A549 treated with GW870086 at 1 μM for 4 hours (cell line): ENCODE results near the gene THBS3. TPM values are rescaled to one million over a fixed set of nuclear protein-coding genes. Genes with fewer than 3 reads are reported as not detected.

Experiments used
- total RNA-seq: library from RNA; stranded (reverse); fragments of 200-300 nt; extraction: Qiagen RNA extraction; gene quantifications from 5 replicates; pipeline ENCODE4 v1.2.3, GENCODE V29; 2022; ENCODE audit warnings: low read depth

The THBS3 gene
- total RNA-seq: 6.0 to 10.7 TPM (median 8.4 TPM) in 5 replicates

GRCh38 chr1:155207806-155208540, at the start of gene THBS3:
TSS of gene THBS3 (minus strand) at chr1:155207897. CDS start at chr1:155207876, 21 bp downstream.

GRCh38 chr1:155255243-155256007, 47.7 kb upstream of the THBS3 start, which contains the start of gene ENTREP3:
TSS of gene ENTREP3 (minus strand) at chr1:155255483. CDS start at chr1:155254877, 606 bp downstream.

GRCh38 chr1:155208541-155209311, 1.0 kb upstream of the THBS3 start, which contains the start of gene MTX1:
TSS of gene MTX1 (plus strand) at chr1:155208695. CDS start at chr1:155208805, 110 bp downstream.

GRCh38 chr1:155173478-155174323, 34.0 kb downstream of the THBS3 start, which contains the start of gene TRIM46:
TSS of gene TRIM46 (plus strand) at chr1:155173849. CDS start at chr1:155173967, 118 bp downstream.

GRCh38 chr1:155172732-155173477, 34.8 kb downstream of the THBS3 start, which contains the start of gene KRTCAP2:
TSS of gene KRTCAP2 (minus strand) at chr1:155173304. CDS start at chr1:155173224, 80 bp downstream.

Other genes starting within 250 kb of the THBS3 start
- 19.4 to 22.3 TPM (median 21.6 TPM) in 5 replicates for gene PYGO2, start 246.1 kb downstream of the THBS3 start, total RNA-seq
- 199 to 255 TPM (median 244 TPM) in 5 replicates for gene SHC1, start 237.2 kb downstream of the THBS3 start, total RNA-seq
- gene CKS1B, start 233.2 kb downstream of the THBS3 start, total RNA-seq: 304 to 367 TPM (median 343 TPM) in 5 replicates
- 39.8 to 46.3 TPM (median 44.9 TPM) in 5 replicates for gene FLAD1, start 224.6 kb downstream of the THBS3 start, total RNA-seq
- gene LENEP, start 214.3 kb downstream of the THBS3 start, total RNA-seq: 0.23 TPM in 1 of 5 replicates, not detected in the others
- gene ZBTB7B, start 205.1 kb downstream of the THBS3 start, total RNA-seq: 34.1 to 46.4 TPM (median 45.7 TPM) in 5 replicates
- gene DCST2, start 174.1 kb downstream of the THBS3 start, total RNA-seq: 0.17 to 0.80 TPM (median 0.29 TPM) in 5 replicates
- not detected in 5 replicates for gene DCST1, start 174.1 kb downstream of the THBS3 start, total RNA-seq
- 72.3 to 103 TPM (median 97.2 TPM) in 5 replicates for gene ADAM15, start 156.6 kb downstream of the THBS3 start, total RNA-seq
- gene EFNA4, start 144.2 kb downstream of the THBS3 start, total RNA-seq: 12.2 to 13.0 TPM (median 12.4 TPM) in 5 replicates
- 6.9 to 11.0 TPM (median 10.3 TPM) in 5 replicates for gene EFNA3, start 129.1 kb downstream of the THBS3 start, total RNA-seq
- 23.0 to 32.0 TPM (median 28.5 TPM) in 5 replicates for gene EFNA1, start 80.0 kb downstream of the THBS3 start, total RNA-seq
- gene SLC50A1, start 72.0 kb downstream of the THBS3 start, total RNA-seq: 30.2 to 37.7 TPM (median 35.4 TPM) in 5 replicates
- 69.8 to 112 TPM (median 98.4 TPM) in 5 replicates for gene DPM3, start 67.4 kb downstream of the THBS3 start, total RNA-seq
- 222 to 262 TPM (median 235 TPM) in 5 replicates for gene KRTCAP2, start 34.6 kb downstream of the THBS3 start, total RNA-seq
- 1.8 to 2.9 TPM (median 2.6 TPM) in 5 replicates for gene TRIM46, start 34.0 kb downstream of the THBS3 start, total RNA-seq
- gene MTX1, start 798 bp upstream of the THBS3 start, total RNA-seq: 65.8 to 81.8 TPM (median 76.1 TPM) in 5 replicates
- gene ENTREP3, start 47.6 kb upstream of the THBS3 start, total RNA-seq: 26.5 to 34.2 TPM (median 33.7 TPM) in 5 replicates
- 99.5 to 134 TPM (median 118 TPM) in 5 replicates for gene SCAMP3, start 54.5 kb upstream of the THBS3 start, total RNA-seq
- 21.2 to 25.1 TPM (median 23.8 TPM) in 5 replicates for gene CLK2, start 65.6 kb upstream of the THBS3 start, total RNA-seq
- 3.2 to 6.4 TPM (median 5.2 TPM) in 5 replicates for gene HCN3, start 69.6 kb upstream of the THBS3 start, total RNA-seq
- gene PKLR, start 93.5 kb upstream of the THBS3 start, total RNA-seq: not detected in 5 replicates
- 155 to 179 TPM (median 165 TPM) in 5 replicates for gene FDPS, start 101.0 kb upstream of the THBS3 start, total RNA-seq
- gene RUSC1, start 113.0 kb upstream of the THBS3 start, total RNA-seq: 40.2 to 54.7 TPM (median 53.4 TPM) in 5 replicates